BLaER1 (cell line): ENCODE data around the gene SAA1.

Experiments used
- H3K27ac ChIP-seq: shearing (Covaris generic); formaldehyde crosslinking; 2 replicates; pipeline ENCODE4 v1.8.1; 2022
- H3K27me3 ChIP-seq: shearing (Covaris generic); formaldehyde crosslinking; 2 replicates; pipeline ENCODE4 v1.8.1; 2022
- H3K36me3 ChIP-seq: shearing (Covaris generic); formaldehyde crosslinking; 2 replicates; pipeline ENCODE4 v1.8.1; 2022
- H3K4me1 ChIP-seq: shearing (Covaris generic); formaldehyde crosslinking; 2 replicates; pipeline ENCODE4 v1.8.1; 2022
- H3K4me2 ChIP-seq: shearing (Covaris generic); formaldehyde crosslinking; 2 replicates; pipeline ENCODE4 v1.8.1; 2022
- H3K4me3 ChIP-seq: shearing (Covaris generic); formaldehyde crosslinking; 2 replicates; pipeline ENCODE4 v1.8.1; 2022
- H3K9ac ChIP-seq: shearing (Covaris generic); formaldehyde crosslinking; 2 replicates; pipeline ENCODE4 v1.8.1; 2022
- H3K9me3 ChIP-seq: shearing (Covaris generic); formaldehyde crosslinking; 2 replicates; pipeline ENCODE4 v1.8.1; 2022
- H4K20me1 ChIP-seq: shearing (Covaris generic); formaldehyde crosslinking; 2 replicates; pipeline ENCODE4 v1.8.1; 2022
- Cebpa-rat ChIP-seq: shearing (Covaris generic); IDR thresholded peaks from 2 replicates; pipeline ENCODE4 v1.8.1; 2022

The SAA1 gene

DNA sequence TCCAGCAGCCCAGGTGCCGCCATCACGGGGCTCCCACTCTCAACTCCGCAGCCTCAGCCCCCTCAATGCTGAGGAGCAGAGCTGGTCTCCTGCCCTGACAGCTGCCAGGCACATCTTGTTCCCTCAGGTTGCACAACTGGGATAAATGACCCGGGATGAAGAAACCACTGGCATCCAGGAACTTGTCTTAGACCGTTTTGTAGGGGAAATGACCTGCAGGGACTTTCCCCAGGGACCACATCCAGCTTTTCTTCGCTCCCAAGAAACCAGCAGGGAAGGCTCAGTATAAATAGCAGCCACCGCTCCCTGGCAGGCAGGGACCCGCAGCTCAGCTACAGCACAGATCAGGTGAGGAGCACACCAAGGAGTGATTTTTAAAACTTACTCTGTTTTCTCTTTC is at the start of gene SAA1:
TSS of gene SAA1 (plus strand) at position 316 of the 400 bp plus-strand sequence. CDS start 624 bp downstream, outside the sequence.
- Histone ChIP-seq H3K4me1 (peaks cover 9% of the 10 kb centered on the region), H3K4me2 (peak within 1 kb of the TSS; percentile 44), H3K27ac (no peak within 1 kb of the TSS), H4K20me1 (no peaks in the 10 kb centered on the region), H3K36me3 (no peaks in the 10 kb centered on the region), H3K9me3 (no peaks in the 10 kb centered on the region), H3K9ac (no peak within 1 kb of the TSS), H3K27me3 (no peaks in the 10 kb centered on the region), H3K4me3 (no peak within 1 kb of the TSS)
- no peak for TF ChIP-seq Cebpa-rat

DNA sequence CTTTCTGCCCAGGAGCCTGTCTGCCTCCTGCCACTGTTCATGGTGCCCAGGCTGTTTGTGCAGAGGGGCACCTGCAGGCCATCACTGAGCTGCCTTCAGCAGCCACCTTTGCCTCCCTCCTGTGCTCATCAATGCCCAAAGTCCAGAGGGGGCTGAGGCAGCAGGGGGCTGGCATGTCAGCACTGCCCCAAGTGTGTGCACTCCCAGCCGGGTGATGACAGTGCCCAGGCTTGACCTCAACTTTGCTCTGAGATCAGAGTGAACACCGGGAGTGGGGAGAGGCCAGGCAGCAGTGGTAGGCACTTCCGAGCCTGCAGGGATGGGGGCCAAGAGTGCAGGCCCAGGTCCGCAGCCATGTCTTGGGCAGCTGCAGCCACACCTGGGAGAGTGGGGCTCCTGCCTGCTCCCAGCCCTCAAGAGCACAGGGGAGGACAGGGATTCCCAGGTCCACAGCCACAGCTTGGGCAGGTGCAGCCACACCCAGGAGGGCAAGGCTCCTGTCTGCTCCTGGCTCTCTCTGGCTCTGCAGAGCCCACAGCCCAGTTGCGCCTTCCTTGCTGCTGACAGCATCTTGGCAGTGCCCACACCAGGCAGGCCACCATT is 44.7 kb upstream of the SAA1 start:
- Histone ChIP-seq H3K4me1 (no peaks in the 10 kb centered on the region), H3K9me3 (peaks cover 17% of the 10 kb centered on the region), H4K20me1 (no peaks in the 10 kb centered on the region), H3K36me3 (no peaks in the 10 kb centered on the region), H3K9ac (no peak overlapping the region), H3K27ac (no peak overlapping the region), H3K4me3 (no peak overlapping the region), H3K4me2 (no peak overlapping the region), H3K27me3 (no peaks in the 10 kb centered on the region)
- no peak for TF ChIP-seq Cebpa-rat

DNA sequence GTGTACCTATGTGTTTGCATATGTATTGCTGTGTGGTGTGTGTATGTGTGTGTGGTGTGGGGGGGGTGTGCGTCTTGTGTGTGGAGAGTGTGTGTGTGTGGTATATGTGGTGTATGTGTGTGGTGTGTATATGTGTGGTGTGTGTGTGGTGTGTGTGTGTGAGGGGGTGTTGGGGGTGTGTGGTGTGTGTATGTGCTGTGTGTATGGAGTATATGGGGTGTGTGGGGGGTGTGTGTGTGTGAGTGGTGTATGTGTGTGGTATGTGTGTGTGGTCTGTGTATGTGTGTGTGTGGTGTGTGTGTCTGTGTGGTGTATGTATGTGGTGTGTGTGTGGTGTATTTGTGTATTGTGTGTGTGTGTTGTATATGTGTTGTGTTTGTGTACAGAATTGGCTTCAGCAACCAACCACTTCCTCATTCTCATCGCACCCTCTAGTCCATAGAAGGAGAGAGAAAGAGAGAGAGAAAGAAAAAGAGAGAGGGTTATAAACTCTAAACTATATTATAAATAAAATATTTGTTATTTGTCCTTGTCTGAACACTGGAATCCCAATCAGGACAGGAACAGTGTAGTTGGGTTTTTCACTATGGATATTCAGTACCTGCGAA is 43.1 kb upstream of the SAA1 start:
- Histone ChIP-seq H3K9ac (no peak overlapping the region), H3K36me3 (no peaks in the 10 kb centered on the region), H3K9me3 (peaks cover 17% of the 10 kb centered on the region), H3K4me3 (no peak overlapping the region), H3K4me1 (no peaks in the 10 kb centered on the region), H3K27ac (no peak overlapping the region), H3K27me3 (no peaks in the 10 kb centered on the region), H4K20me1 (no peaks in the 10 kb centered on the region), H3K4me2 (no peak overlapping the region)
- TF ChIP-seq Cebpa-rat, result no peak

- H3K4me2 ChIP-seq, result no peak overlapping the region
- H3K36me3 ChIP-seq, result no peaks in the 10 kb centered on the region
- no peak for TF ChIP-seq Cebpa-rat
- H3K27me3 ChIP-seq, result no peaks in the 10 kb centered on the region
- peaks cover 17% of the 10 kb centered on the region for H3K9me3 ChIP-seq
- no peak overlapping the region for H3K27ac ChIP-seq
- no peaks in the 10 kb centered on the region for H3K4me1 ChIP-seq
- no peak overlapping the region for H3K4me3 ChIP-seq
- H4K20me1 ChIP-seq, result no peaks in the 10 kb centered on the region
- no peak overlapping the region for H3K9ac ChIP-seq
Observed at GRCh38 chr11:18223591-18224387, 42.3 kb upstream of the SAA1 start.

DNA sequence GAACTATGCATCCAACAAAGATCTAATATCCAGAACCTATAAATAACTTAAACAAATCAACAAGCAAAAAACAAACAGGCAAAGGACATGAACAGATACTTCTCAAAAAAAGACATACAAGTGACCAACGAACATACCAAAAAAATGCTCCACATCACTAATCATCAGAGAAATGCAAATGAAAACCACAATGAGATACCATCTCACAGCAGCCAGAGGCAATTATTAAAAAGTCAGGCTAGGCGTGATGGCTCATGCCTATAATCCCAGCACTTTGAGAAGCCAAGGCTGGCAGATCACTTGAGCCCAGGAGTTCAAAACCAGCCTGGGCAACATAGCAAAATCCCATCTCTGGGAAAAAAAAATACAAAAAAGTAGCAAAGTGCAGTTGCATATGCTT is 40.2 kb upstream of the SAA1 start:
- Histone ChIP-seq H3K36me3 (no peaks in the 10 kb centered on the region), H3K9ac (no peak overlapping the region), H3K4me1 (peaks cover 6% of the 10 kb centered on the region; the same call in 1 of the 2 replicates), H3K4me3 (no peak overlapping the region), H3K27me3 (no peaks in the 10 kb centered on the region), H4K20me1 (no peaks in the 10 kb centered on the region), H3K9me3 (peaks cover 9% of the 10 kb centered on the region), H3K27ac (no peak overlapping the region), H3K4me2 (no peak overlapping the region)
- no peak for TF ChIP-seq Cebpa-rat

DNA sequence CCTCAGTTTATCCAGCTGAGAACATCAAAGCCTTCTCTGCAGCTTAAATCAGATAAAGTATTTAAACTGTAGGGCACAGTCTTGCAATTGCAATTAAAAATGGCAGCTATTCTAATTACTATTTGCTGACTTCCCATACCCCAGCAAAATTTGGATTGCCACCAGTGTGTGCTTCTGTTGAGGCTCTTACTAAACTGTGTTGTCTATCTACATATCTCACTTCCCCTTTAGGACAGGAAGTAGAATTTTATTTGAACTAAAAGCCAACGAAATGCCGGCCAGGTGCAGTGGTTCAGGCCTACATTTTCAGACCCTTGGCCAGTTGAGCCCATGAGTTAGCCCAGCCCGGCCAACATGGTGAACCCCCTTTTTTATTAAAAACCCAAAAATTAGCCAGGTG is 36.6 kb upstream of the SAA1 start:
- H3K9ac ChIP-seq, result no peak overlapping the region
- no peak overlapping the region for H3K4me3 ChIP-seq
- no peaks in the 10 kb centered on the region for H3K9me3 ChIP-seq
- H3K4me1 ChIP-seq, result peaks cover 6% of the 10 kb centered on the region; the same call in 1 of the 2 replicates
- H3K27ac ChIP-seq, result no peak overlapping the region
- no peaks in the 10 kb centered on the region for H3K27me3 ChIP-seq
- peak overlapping the region; percentile 21; the same call in 1 of the 2 replicates for H3K4me2 ChIP-seq
- H3K36me3 ChIP-seq, result no peaks in the 10 kb centered on the region
- no peak for TF ChIP-seq Cebpa-rat
- H4K20me1 ChIP-seq, result no peaks in the 10 kb centered on the region

GRCh38 chr11:18230859-18231258 is 35.2 kb upstream of the SAA1 start:
- H3K27ac ChIP-seq, result no peak overlapping the region
- no peak overlapping the region for H3K9ac ChIP-seq
- no peaks in the 10 kb centered on the region for H3K9me3 ChIP-seq
- H3K4me3 ChIP-seq, result no peak overlapping the region
- H3K4me1 ChIP-seq, result peaks cover 13% of the 10 kb centered on the region
- TF ChIP-seq Cebpa-rat, result no peak
- H3K36me3 ChIP-seq, result no peaks in the 10 kb centered on the region
- no peaks in the 10 kb centered on the region for H4K20me1 ChIP-seq
- H3K27me3 ChIP-seq, result no peaks in the 10 kb centered on the region
- H3K4me2 ChIP-seq, result no peak overlapping the region

DNA sequence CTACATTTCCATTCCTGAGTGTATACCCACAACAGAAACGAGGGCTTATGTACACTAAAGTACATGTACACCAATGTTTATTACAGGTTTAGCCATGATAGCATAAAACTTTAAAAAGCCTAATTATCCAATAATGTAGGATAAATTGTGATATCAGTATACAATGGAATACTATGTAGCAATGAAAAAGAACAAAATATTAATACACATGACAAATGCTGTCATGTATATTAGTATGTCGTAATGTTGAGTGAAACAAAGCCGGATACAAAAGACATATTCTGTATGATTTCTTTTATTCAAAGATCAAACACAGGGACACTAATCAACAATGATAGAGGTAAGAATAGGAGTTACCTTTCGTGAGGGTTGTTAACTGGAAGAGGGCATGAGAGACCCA is 32.2 kb upstream of the SAA1 start:
- Histone ChIP-seq H4K20me1 (no peaks in the 10 kb centered on the region), H3K4me1 (peaks cover 13% of the 10 kb centered on the region), H3K9me3 (no peaks in the 10 kb centered on the region), H3K9ac (no peak overlapping the region), H3K4me3 (no peak overlapping the region), H3K4me2 (no peak overlapping the region), H3K36me3 (no peaks in the 10 kb centered on the region), H3K27ac (no peak overlapping the region), H3K27me3 (no peaks in the 10 kb centered on the region)
- TF ChIP-seq Cebpa-rat, result no peak; the same call in 1 of the 2 replicates

- peak overlapping the region; percentile 5; the same call in 1 of the 2 replicates for H3K4me2 ChIP-seq
- no peaks in the 10 kb centered on the region for H4K20me1 ChIP-seq
- H3K9ac ChIP-seq, result no peak overlapping the region
- TF ChIP-seq Cebpa-rat, result no peak
- no peaks in the 10 kb centered on the region for H3K27me3 ChIP-seq
- no peak overlapping the region for H3K27ac ChIP-seq
- H3K9me3 ChIP-seq, result 0 out of 2 replicates have a peak, but pooled peaks cover under 1% of the 10 kb centered on the region
- no peak overlapping the region for H3K4me3 ChIP-seq
- peaks cover 7% of the 10 kb centered on the region for H3K4me1 ChIP-seq
- no peaks in the 10 kb centered on the region for H3K36me3 ChIP-seq
Observed at GRCh38 chr11:18235394-18236334, 30.4 kb upstream of the SAA1 start.
